Fibroblast of lung (primary cell): ENCODE data around the gene RELL2. TPM values are rescaled to one million over a fixed set of nuclear protein-coding genes. Genes with fewer than 3 reads are reported as not detected.

Experiments used
- DNase-seq, 2 donors: peaks; one replicate each; pipeline versions ENCODE4 v3.0.0 to v3.0.0-alpha.2; 2010; ENCODE audit warnings: low read depth in 2 of 2
- H2AFZ ChIP-seq: 2 replicates; pipeline ENCODE4 v1.5.1; 2012; ENCODE audit warnings: low read length, control low read depth, inconsistent platforms
- H3K27ac ChIP-seq: 2 replicates; pipeline ENCODE4 v1.5.1; 2011; ENCODE audit warnings: low read length, control low read depth; ENCODE audit not compliant: insufficient read depth
- H3K27me3 ChIP-seq: 2 replicates; pipeline ENCODE4 v1.5.1; 2011; ENCODE audit warnings: mild to moderate bottlenecking, low read length; ENCODE audit not compliant: control insufficient read depth, insufficient read depth
- H3K36me3 ChIP-seq: 2 replicates; pipeline ENCODE4 v1.5.1; 2011; ENCODE audit warnings: low read length; ENCODE audit not compliant: control insufficient read depth, insufficient read depth
- H3K4me1 ChIP-seq: 2 replicates; pipeline ENCODE4 v1.5.1; 2011; ENCODE audit warnings: low read length; ENCODE audit not compliant: control insufficient read depth, insufficient read depth; ENCODE audit errors: extremely low read depth
- H3K4me2 ChIP-seq: 2 replicates; pipeline ENCODE4 v1.5.1; 2011; ENCODE audit warnings: low read length, control low read depth; ENCODE audit not compliant: insufficient read depth; ENCODE audit errors: extremely low read depth
- H3K4me3 ChIP-seq, 4 experiments: fragments of 200-600 bp in 1 of 4; sonication (generic) in 1 of 4; replicated peaks in 1 of 4; 2 replicates each; pipeline ENCODE4 v1.5.1; 2011 to 2016; ENCODE audit warnings: low read length in 4 of 4, low read depth in 3 of 4, mild to moderate bottlenecking in 3 of 4, control low read depth in 2 of 4, inconsistent platforms in 1 of 4, mixed read lengths in 1 of 4; ENCODE audit not compliant: insufficient read depth in 1 of 4; ENCODE audit errors: control extremely low read depth in 1 of 4
- H3K79me2 ChIP-seq: 2 replicates; pipeline ENCODE4 v1.5.1; 2012; ENCODE audit warnings: mild to moderate bottlenecking, low read length, inconsistent platforms; ENCODE audit not compliant: control insufficient read depth, insufficient read depth
- H3K9ac ChIP-seq: 2 replicates; pipeline ENCODE4 v1.5.1; 2011; ENCODE audit warnings: mild to moderate bottlenecking, low read length, control low read depth; ENCODE audit not compliant: insufficient read depth
- H3K9me3 ChIP-seq: 2 replicates; pipeline ENCODE4 v1.5.1; 2012; ENCODE audit warnings: low read depth, low read length; ENCODE audit not compliant: control insufficient read depth, insufficient read depth
- H4K20me1 ChIP-seq: 2 replicates; pipeline ENCODE4 v1.5.1; 2011; ENCODE audit warnings: low read length; ENCODE audit not compliant: control insufficient read depth, insufficient read depth; ENCODE audit errors: extremely low read depth
- CTCF ChIP-seq, 2 donors: IDR thresholded peaks in 1 of 2; conservative IDR thresholded peaks in 1 of 2; 1 replicate in 1 of 2; 2 replicates in 1 of 2; pipeline ENCODE4 v1.5.1; 2011 to 2012; ENCODE audit warnings: low read length in 2 of 2, control low read depth in 1 of 2, inconsistent platforms in 1 of 2, low read depth in 1 of 2, mild to moderate bottlenecking in 1 of 2
- EZH2 ChIP-seq: IDR thresholded peaks from 2 replicates; pipeline ENCODE4 v1.5.1; 2012; ENCODE audit warnings: low read length, control low read depth, mild to moderate bottlenecking; ENCODE audit errors: missing control alignments
- polyA plus RNA-seq, 2 donors: library from polyadenylated mRNA; depleted of rRNA in 1 of 2; stranded (reverse) in 1 of 2; unstranded in 1 of 2; fragments of >200 nt; gene quantifications; 2 replicates each; pipeline ENCODE4 v1.2.1, GENCODE V29; 2011 to 2012; ENCODE audit warnings: missing spikeins in 1 of 2
- total RNA-seq: library from RNA; depleted of rRNA; stranded (reverse); fragments of >200 nt; gene quantifications from 2 replicates; pipeline ENCODE4 v1.2.1, GENCODE V29; 2014

RELL2 gene
- total and polyA plus RNA-seq, 2 donors (not counting 1 experiment from before 2014, with no cell fraction given), result 3.0 to 3.7 TPM

GRCh38 chr5:141663506-141663905 lies 26.7 kb downstream of the RELL2 start:
- H3K9ac ChIP-seq, result no peak overlapping the region
- no peaks in the 10 kb centered on the region for H3K9me3 ChIP-seq
- H3K79me2 ChIP-seq, result no peaks in the 10 kb centered on the region
- no peak overlapping the region for H2AFZ ChIP-seq
- no peaks in the 10 kb centered on the region for H4K20me1 ChIP-seq
- H3K36me3 ChIP-seq, result no peaks in the 10 kb centered on the region
- H3K27me3 ChIP-seq, result no peaks in the 10 kb centered on the region
- H3K4me1 ChIP-seq, result no peaks in the 10 kb centered on the region
- H3K27ac ChIP-seq, result no peak overlapping the region
- H3K4me2 ChIP-seq, result no peak overlapping the region
- DNase-seq, result no peak
- no peak overlapping the region for H3K4me3 ChIP-seq
- no peak for TF ChIP-seq CTCF (conservative IDR thresholded peaks at IDR 0.05 in 1 of 2, IDR thresholded peaks at IDR 0.05 in 1 of 2; ENCODE audit: low read depth in 1 of 2, low read length in 2 of 2)
- no peak for TF ChIP-seq EZH2

GRCh38 chr5:141664733-141665461 lies 28.1 kb downstream of the RELL2 start:
- Histone ChIP-seq H2AFZ (no peak overlapping the region), H3K9ac (no peak overlapping the region), H3K4me3 (no peak overlapping the region), H4K20me1 (no peaks in the 10 kb centered on the region), H3K27ac (no peak overlapping the region), H3K4me2 (no peak overlapping the region), H3K9me3 (no peaks in the 10 kb centered on the region), H3K27me3 (no peaks in the 10 kb centered on the region), H3K4me1 (no peaks in the 10 kb centered on the region), H3K36me3 (no peaks in the 10 kb centered on the region), H3K79me2 (no peaks in the 10 kb centered on the region)
- peak; percentile 44 to 67 for DNase-seq
- TF ChIP-seq CTCF (conservative IDR thresholded peaks at IDR 0.05 in 1 of 2, IDR thresholded peaks at IDR 0.05 in 1 of 2; ENCODE audit: low read depth in 1 of 2, low read length in 2 of 2) (peak; percentile 87 to 96), EZH2 (no peak)

- no peaks in the 10 kb centered on the region for H3K36me3 ChIP-seq
- DNase-seq, result no peak
- H3K27ac ChIP-seq, result no peak overlapping the region
These were observed 29.5 kb downstream of the RELL2 start for GRCh38 chr5:141665995-141666940.

More at GRCh38 chr5:141665995-141666940, 29.5 kb downstream of the RELL2 start:
- H3K79me2 ChIP-seq, result no peaks in the 10 kb centered on the region
- H3K27me3 ChIP-seq, result no peaks in the 10 kb centered on the region
- no peaks in the 10 kb centered on the region for H4K20me1 ChIP-seq
- no peak overlapping the region for H3K4me3 ChIP-seq
- TF ChIP-seq CTCF (conservative IDR thresholded peaks at IDR 0.05 in 1 of 2, IDR thresholded peaks at IDR 0.05 in 1 of 2; ENCODE audit: low read depth in 1 of 2, low read length in 2 of 2), result no peak
- H3K9ac ChIP-seq, result no peak overlapping the region
- no peak overlapping the region for H2AFZ ChIP-seq
- no peaks in the 10 kb centered on the region for H3K4me1 ChIP-seq
- no peaks in the 10 kb centered on the region for H3K9me3 ChIP-seq
- no peak overlapping the region for H3K4me2 ChIP-seq
